HG02763 (cell line): ENCODE data around the gene EXOC4.
A peak's percentile ranks its signal among the peaks of the same experiment; 100 is the strongest.

Source experiments
- ATAC-seq: cut with Tn5 transposase; IDR thresholded peaks from one replicate; pipeline ENCODE4 v1.9.1; 2021; ENCODE audit warnings: mild to moderate bottlenecking, moderate library complexity; ENCODE audit not compliant: unreplicated experiment

EXOC4 gene

GRCh38 chr7:134041477-134041876 lies 788.6 kb downstream of the EXOC4 start:
- ATAC-seq, result no peak

GRCh38 chr7:134042307-134042706 lies 789.4 kb downstream of the EXOC4 start:
- ATAC-seq, result no peak

DNA sequence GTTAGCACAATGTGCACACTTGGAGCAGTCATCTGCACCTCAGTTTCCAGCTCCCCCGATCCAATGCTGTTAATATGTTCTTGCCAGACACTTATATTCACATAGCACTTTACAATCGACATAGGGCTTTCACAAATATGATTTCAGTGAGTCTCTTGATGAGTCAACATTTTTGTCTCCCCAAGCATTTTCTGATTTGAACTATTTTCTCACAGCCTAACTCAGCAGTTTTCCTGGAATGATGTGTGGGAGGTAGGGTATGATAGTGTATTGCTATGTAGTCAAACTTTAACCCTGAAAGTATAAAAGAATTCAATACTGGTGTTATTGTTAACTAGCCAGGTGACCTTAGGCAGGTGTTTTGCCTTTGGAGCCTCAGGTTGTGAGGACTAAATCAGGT lies 791.8 kb downstream of the EXOC4 start:
- no peak for ATAC-seq

DNA sequence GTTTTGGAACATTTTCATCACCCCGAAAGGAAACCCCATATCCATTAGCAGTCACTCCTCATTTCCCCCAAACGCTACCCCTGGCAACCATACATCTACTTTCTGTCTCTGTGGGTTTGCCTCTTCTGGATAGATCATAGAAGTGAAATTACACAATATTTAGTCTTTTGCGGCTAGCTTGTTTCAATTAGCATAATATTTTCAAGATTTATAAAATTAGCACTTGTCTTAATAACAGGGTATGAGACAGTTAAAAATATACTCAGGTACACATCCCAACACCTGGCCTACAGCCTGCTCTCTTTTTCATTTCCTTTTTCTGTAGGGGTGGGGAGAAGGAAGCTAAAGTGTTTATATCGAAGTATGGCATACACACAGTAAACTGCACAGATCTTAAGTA lies 792.8 kb downstream of the EXOC4 start:
- no peak for ATAC-seq

DNA sequence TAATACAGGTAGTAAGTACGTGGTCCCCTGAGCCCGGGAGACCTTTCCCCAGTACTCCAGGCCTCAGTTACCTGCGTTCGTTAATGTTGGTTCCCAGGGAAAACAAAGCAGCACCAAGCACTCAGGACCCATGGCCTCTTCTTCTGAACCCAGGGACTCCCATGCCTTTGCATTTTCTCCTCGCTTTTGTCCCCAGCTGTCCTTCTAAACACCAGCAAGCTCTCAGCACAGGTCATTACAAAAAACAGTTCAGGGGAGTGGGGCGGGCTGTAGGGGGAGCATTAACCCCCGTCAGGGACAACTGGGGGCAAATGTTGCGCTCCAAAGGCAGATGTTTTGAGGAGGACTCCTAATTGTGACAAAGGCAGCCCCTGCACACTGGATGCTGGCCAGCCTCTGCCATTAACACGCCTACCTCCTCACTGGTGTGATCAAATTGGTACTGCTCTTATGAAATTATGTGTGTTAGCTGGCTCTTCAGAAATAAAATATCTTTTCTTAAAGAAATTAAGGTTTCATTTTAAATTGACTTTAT lies 793.8 kb downstream of the EXOC4 start:
- no peak for ATAC-seq

DNA sequence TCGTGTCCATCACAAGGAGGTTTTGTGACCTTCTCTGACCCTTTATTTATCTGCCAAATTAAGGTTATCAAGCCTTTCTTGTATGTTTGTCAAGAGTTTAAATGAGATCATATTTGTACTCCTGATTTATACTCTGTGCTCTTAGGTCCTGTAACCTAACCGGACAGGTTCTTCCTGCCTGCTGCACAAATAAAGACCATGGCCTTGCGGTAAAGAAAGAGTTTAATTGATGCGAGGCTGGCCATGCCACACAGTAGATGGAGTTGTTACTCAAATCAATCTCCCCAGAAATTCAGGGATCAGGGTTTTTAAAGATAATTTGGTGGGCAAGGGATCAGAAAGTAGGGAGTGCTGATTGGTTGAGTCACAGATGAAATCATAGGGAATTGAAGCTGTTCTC lies 794.8 kb downstream of the EXOC4 start:
- ATAC-seq, result no peak

- ATAC-seq, result no peak
Observed at GRCh38 chr7:134048166-134048565, 795.3 kb downstream of the EXOC4 start.

GRCh38 chr7:134051020-134051419 lies 798.1 kb downstream of the EXOC4 start:
- no peak for ATAC-seq

DNA sequence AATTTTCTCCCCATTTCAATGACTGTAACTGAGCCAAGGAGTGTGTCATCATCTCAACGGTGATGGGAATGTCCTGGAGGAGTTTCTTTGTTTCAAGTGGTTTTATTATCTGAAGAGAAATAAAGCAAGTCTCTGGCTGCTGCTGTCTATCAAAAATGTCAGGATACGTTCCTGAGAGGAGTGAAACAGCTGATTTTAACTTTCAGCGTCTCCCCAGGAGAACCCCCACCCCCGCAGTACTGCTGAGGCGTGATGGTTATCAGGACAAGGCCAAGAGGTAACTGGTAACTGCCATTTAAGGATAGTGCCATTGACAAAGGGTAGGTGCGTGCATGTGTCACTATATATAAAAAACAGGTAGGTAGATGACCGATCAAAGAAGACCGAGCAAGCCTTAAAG lies 803.9 kb downstream of the EXOC4 start:
- ATAC-seq, result no peak

DNA sequence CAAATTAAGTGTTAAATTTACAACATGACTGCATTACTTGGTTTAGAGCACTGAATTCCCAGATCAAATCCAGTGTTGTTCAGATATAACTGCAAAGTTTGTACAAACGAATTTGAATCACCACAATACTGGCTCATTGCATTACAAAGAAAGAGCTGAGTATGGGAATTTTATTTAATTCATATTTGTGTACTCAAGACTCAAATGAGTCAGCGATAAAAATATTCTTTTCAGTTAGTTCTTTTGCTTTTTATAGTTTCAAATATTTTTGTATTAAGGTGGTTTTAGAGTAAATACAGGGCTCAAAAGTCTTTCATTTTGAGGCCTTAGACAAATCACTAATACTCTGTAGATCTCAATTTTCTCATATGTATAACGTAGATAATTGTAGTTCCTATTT lies 805.6 kb downstream of the EXOC4 start:
- no peak for ATAC-seq

GRCh38 chr7:134058980-134059379 lies 806.1 kb downstream of the EXOC4 start:
- no peak for ATAC-seq

DNA sequence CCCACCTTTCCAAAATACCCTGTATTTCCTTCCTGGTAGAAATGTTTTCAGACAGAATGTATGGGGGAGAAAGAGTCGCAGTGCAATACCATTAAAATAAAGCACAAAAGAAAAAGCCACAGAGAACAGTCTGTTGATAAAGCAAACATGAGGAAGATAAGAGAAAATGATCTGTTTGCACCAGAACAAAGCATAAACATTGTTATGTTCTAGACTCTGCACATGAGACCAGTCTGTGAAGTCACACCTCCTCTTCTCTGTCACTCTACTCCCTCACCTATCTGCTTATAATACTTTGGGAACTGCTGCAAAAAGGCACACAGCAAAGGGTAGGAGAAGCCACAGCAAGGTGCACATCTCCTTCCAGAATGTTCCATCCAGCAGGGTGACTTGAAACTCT lies 807.0 kb downstream of the EXOC4 start:
- ATAC-seq, result no peak

- ATAC-seq, result no peak
Observed at GRCh38 chr7:134060874-134061273, 808.0 kb downstream of the EXOC4 start.

- ATAC-seq, result no peak
Observed at GRCh38 chr7:134062460-134062859, 809.6 kb downstream of the EXOC4 start.

DNA sequence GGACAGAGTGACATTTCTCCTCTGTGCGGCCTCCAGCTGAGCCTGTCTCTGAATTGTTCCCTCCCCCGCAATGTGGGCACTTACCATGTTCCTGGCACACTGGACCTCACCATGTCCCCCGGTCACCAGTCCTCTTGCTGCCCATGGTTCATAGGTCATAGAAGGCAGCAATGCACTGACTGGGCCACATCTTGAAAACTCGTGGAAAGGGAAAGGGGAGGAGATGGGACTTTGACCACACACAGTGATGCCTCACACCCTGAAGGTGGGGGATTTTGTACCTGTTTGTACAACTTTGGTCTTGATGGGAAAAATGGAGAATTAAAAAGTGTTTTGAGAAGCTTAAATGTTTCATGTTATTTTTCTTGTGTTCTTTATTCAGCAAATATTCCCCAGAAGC lies 812.5 kb downstream of the EXOC4 start:
- ATAC-seq, result no peak

DNA sequence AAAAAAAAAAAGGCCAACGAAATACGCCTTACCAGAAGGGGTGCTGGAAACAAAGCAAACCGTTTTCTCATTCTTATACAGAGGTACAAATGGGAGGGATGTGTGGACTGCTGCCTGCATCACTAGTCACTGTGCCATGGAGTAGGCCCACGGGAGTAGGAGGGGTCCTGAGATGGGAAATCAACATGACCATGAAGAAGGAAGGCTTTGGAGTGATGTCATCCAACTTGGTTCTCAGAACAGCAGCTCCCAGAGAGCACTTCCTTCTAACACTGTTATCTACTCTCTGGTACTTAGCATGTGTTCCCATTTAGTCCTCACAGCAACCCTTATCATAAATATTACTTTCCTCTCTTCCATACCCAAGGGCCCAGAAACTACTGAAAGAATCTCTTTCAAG lies 814.3 kb downstream of the EXOC4 start:
- ATAC-seq, result no peak

- ATAC-seq, result no peak
Observed at GRCh38 chr7:134068670-134069069, 815.8 kb downstream of the EXOC4 start.

DNA sequence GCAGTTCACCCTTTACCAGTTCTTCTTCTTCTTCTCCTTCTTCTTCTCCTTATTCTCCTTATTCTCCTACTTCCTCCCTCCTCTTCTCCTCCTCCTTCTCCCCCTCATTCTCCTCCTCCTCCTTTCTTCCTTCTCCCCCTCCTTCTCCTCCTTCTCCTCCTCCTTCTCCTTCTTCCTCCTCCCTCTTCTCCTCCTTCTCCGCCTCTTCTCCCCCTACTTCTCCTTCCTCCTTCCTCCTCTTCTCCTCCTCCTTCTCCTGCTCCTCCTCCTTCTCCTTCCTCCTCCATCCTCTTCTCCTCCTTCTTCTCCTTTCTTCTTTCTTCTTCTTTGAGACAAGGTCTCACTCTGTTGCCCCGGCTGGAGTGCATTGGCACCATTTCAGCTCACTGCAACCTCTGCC lies 816.3 kb downstream of the EXOC4 start:
- ATAC-seq, result no peak

DNA sequence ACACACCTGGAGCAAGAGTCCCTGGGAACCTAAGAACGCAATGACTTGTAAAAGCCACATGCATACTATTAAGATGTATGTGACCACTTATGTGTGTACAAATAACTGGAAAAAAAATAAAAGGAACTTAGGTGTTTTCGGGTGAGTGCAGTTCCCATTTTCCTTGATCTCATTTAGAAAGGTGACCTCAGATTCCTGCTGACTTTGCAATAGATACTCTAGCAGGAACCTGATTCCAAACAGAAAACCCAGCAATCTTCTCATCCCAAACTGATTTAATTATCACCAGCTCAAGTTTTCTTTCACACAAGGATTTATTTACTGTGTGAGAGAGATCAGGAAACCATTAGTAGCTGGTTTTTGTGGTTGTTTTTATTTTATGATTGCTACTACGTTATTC lies 817.8 kb downstream of the EXOC4 start:
- ATAC-seq, result no peak

- peak; percentile 87 for ATAC-seq
Observed at GRCh38 chr7:134071355-134072331, 818.8 kb downstream of the EXOC4 start.

DNA sequence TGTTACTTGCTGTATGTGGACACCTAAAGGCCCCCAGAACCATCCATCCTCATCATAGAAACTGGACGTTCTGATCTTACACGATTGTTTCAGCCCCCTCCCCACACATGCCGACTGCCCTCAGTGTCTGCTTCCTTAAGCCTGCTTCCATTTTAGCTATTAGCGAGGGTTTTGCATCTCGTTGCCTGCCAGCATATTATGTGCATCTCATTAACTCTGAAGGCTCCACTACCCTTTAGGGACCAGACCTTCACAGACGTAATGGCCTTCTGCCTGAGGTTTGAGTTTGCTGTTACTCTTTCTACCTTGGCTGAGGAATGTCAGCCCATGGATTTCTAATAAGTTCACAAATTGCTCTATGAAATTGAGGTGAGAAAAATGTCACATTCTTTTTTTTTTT lies 820.4 kb downstream of the EXOC4 start:
- ATAC-seq, result no peak

GRCh38 chr7:134075799-134076198 lies 822.9 kb downstream of the EXOC4 start:
- ATAC-seq, result no peak
